ENCODE data around the gene IGSF9B.
"Not testable (repeated sequence)": the region's sequence is repeated elsewhere in the genome, so short reads cannot be mapped to it uniquely, and the experiment has no call there.

The IGSF9B gene

GRCh38 chr11:133956650-133957633, at the start of gene IGSF9B:
Gene IGSF9B (minus strand): TSS chr11:133956968. CDS start chr11:133956754, 214 bp downstream.
- peak; percentile 93 for DNase-seq

- DNase-seq = no peak
Measured at GRCh38 chr11:134004496-134005172, 47.9 kb upstream of the IGSF9B start.

DNA sequence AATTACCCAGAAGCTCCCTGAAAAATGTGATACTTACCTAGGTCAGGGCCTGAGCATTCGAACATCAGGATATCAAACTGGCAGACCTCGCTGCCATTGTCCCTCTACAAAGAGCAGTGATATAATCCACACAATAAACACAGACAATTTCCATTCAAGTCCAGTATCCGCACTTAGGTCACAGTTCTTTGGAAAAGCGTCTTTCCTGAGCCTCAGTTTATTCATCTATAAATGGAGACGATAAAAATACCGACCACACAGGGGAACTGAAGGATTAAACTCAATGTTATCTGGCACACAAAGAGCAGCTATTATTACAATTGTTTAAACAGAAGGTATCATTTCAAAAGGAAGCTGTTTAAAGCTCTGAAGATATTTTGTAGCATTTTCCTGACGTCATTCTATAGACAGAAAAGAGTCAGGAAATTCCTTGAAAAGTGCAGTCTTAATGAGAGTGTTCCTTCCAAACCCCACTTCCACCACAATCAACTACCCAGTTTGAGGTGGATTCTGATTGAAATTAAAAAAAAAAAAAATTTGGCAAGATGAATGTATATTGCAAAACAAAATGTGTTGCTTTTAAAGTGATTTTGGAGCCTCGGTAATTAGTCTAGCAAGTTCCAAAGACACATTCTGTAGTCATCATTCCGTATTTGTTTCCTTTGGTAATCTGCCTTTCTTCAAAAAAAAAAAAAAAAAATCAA, 47.2 kb upstream of the IGSF9B start:
- DNase-seq = no peak

GRCh38 chr11:134002819-134003218, 46.1 kb upstream of the IGSF9B start:
- not testable (repeated sequence) for DNase-seq

GRCh38 chr11:134002338-134002737, 45.6 kb upstream of the IGSF9B start:
- DNase-seq = not testable (repeated sequence)

- DNase-seq = no peak
Measured at GRCh38 chr11:134001596-134001995, 44.8 kb upstream of the IGSF9B start.

DNA sequence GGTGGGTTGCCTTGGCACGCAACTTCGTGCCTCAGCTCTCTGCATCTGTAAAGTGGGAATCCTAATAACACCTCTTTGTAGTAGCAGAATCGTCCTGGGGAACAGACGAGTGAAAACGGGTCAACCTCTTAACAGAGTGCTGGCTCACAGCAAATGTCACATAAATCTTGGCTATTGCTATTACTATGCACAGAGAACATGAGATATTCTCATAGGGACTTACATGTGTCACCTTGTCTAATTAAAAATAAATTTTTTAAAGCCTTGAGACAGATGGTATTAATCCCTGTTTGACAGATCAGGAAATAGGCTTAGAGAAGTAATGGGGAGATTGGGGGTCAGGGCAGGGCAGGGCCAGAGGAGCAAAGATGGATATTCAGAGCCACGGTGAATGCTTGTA, 44.3 kb upstream of the IGSF9B start:
- no peak for DNase-seq

DNA sequence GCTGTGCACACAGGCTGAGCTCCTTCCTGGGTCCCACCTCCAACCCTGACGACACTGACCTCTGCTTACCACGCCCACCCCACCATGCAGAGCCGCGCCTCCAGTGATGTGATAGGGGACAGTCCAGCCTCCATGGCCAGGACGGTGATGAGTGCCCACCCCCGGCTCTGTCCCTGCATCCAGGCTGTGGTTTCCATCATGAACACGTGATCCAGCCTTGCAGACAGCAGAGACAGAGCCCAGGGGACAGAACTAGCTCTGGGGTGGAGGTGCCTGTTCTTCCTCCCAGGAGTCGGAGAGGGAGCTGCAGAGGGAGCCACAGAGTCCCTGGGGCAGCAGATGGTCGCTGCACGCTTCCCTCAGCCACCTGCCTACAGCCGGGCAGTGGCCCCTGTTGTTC, 42.6 kb upstream of the IGSF9B start:
- no peak for DNase-seq

DNA sequence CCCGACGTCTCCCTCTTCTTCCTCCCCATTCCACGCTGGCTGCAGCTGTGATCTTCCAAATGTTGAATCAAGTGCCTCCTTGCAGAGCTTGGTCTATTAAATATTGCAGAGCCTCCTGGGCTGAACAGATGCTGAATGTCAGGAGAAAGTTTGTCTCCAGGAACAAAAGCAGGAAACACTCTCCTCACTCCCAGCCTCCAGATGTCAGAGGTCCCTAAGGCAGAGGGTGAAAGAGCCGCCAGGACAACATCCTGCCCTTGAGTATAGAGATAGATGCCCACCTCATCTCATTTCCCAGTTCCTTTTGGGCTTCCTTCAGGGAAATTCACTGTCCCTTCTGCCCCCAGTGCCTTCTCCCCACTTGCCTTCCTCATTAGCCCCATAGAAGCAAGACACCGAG, 40.8 kb upstream of the IGSF9B start:
- DNase-seq = no peak

DNA sequence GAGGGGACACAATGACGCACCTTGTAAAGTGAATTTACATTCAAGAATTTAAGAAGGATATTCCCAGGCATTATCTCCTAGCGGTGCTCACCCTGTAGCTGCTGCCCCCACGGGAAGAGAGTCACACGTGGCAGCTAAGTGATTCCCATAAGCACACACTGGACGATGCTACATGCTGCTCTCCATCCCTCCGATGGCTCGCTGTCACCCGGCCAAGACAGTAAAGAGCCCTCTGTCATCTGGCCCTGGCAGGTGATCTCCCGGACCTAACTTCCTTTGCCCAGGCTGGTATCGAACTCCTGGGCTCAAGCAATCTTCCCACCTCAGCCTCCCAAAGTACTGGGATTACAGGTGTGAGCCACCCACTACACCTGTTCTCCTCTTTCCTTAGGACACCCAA, 39.9 kb upstream of the IGSF9B start:
- DNase-seq = no peak

DNA sequence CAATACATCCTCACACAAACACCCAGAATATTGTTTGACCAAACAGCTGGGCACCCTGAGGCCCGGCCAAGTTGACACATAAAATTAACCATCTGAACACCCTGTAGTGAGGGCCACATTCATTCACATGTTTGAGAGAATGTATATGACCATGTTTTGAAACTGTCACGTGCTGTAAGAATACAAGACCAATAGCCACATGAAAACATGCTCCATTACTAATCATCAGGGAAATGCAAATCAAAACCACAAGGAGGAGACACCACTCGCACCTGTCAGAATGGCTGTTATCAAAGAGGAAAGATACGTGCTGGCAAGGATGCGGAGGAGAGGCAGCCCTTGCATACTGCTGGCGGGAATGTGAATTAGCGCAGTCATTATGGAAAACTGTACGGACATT, 38.3 kb upstream of the IGSF9B start:
- DNase-seq = no peak

- no peak for DNase-seq
Measured at GRCh38 chr11:133993921-133994320, 37.2 kb upstream of the IGSF9B start.

DNA sequence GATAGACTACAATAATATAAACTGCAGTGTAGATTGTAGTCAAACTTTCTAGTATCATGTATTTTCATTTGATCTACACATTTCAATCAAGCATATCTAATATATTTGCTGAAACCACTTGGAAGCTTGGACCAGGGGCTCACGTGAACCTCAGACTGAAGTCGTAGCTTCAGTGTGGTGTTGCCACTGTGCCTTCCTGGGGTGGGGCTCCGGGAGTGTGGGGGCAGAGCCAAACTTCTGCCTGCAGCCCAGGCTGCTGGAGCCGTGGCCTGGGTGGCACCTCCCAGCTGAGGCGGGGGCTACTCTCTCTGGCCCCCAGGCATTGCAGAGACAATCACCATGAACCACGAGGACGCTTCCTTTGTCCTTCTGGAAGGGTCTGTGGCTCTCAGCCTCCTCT, 36.3 kb upstream of the IGSF9B start:
- no peak for DNase-seq

GRCh38 chr11:133992121-133992520, 35.4 kb upstream of the IGSF9B start:
- no peak for DNase-seq

DNA sequence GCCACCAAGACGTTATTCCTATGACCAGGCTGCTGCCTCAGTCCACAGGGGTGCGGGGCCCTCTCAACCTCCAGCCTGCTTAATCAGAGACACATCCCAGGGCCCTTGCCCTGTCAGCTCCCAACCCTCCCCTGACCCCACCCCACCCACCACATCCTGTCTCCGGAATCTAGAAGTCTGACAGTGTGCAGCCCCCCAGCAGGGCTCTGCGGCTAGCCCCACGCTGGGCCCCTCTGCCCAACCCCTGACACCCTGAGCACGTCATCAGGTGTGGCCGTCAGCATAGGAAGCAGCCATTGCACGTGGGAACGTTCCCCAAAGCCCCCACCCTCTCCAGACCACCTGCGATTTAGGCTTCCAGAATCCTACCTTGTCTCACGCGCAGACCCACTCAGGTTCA, 34.3 kb upstream of the IGSF9B start:
- DNase-seq = no peak

DNA sequence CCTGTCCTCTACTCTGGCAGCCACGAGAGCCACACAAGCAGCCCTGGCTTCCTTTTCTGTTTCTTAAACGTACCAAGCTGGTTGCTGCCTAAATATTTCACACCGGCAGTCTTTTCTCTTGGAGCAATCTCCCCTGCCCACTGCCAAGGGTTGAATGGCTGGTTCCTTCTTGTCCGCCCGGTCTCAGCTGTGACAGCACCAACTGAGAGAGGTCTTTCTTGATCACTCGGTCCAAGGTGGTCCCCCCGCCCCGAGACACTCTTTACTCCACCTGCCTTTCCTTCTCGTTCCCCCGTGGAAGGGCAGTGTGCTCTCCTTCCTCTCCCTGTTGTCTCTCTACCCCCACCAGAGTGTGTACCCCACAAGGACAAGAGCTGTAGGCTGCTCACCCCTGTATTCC, 33.7 kb upstream of the IGSF9B start:
- no peak for DNase-seq

- no peak for DNase-seq
Measured at GRCh38 chr11:133988686-133989410, 32.1 kb upstream of the IGSF9B start.

DNA sequence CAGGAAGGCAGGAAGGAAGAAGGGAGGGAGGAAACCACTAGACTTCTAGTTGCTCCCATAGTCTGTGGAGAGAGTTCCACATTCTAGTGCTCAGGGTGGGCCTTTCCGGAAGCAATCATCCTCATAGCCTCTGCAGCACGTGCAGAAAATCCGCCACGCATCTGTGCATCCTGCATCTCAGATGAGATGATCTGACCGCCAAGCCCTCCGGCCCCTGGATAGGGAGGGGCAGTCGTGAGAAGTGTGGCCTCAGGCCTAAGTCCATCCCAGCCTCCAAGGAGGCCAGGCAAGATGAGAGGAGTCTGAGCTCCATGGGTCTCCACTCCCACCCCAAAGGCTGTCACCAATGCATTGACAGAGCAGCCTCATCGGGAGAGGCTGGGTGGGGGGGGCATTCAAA, 30.4 kb upstream of the IGSF9B start:
- no peak for DNase-seq

GRCh38 chr11:133985981-133986944, 29.5 kb upstream of the IGSF9B start:
- DNase-seq = no peak

- DNase-seq = no peak
Measured at GRCh38 chr11:133984828-133985227, 28.1 kb upstream of the IGSF9B start.

DNA sequence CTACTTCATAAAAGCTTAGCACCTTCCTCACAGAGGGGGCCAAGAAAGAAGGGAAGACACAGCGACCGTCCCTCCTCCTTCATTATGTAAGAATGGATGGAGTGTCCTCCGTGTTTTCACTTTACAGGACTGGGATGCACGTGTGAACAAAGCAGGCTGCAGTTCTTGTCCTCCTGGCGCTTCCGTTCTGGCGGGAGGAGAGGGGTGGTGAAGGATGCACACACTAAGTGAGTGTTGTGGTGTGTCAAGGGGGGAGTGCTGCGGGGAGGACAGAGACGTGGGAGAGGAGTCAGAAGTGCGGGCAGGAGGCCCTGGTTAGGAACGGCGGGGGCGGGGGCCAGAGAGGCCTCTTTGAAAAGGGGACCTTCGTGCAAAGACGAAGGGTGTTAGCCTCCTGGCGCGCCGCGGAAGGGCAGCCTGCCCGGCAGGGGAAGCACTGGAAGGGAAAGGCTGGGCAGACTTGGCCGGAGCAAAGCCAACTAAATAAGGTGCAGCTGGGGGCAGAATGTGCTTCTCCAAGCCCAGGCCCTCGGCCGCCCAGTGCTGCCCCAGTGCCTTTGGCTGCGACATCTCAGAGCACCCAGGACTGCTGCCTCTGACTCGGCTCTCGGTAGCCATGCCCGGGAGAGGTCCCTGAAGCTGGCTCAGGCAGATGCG, 27.0 kb upstream of the IGSF9B start:
- DNase-seq = no peak

All from CD4-positive, alpha-beta T cell treated with Interleukin-4 for 4 hours (primary cell).